ENCODE measurements around the gene TTC39B.

- TF ChIP-seq, protein P1, sequence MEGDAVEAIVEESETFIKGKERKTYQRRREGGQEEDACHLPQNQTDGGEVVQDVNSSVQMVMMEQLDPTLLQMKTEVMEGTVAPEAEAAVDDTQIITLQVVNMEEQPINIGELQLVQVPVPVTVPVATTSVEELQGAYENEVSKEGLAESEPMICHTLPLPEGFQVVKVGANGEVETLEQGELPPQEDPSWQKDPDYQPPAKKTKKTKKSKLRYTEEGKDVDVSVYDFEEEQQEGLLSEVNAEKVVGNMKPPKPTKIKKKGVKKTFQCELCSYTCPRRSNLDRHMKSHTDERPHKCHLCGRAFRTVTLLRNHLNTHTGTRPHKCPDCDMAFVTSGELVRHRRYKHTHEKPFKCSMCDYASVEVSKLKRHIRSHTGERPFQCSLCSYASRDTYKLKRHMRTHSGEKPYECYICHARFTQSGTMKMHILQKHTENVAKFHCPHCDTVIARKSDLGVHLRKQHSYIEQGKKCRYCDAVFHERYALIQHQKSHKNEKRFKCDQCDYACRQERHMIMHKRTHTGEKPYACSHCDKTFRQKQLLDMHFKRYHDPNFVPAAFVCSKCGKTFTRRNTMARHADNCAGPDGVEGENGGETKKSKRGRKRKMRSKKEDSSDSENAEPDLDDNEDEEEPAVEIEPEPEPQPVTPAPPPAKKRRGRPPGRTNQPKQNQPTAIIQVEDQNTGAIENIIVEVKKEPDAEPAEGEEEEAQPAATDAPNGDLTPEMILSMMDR (IDR thresholded peaks at IDR 0.05) = no peak
- no peak for TF ChIP-seq POLR2A (IDR thresholded peaks at IDR 0.05)
Observed at GRCh38 chr9:15146268-15146700, 160.7 kb downstream of the TTC39B start.
